ENCODE data around the gene SLC66A2. TPM values are rescaled to one million over a fixed set of nuclear protein-coding genes. Genes with fewer than 3 reads are reported as not detected.

Gene SLC66A2
- total RNA-seq, 2 experiments from 2014 or later, result 26.0 to 26.8 TPM

DNA sequence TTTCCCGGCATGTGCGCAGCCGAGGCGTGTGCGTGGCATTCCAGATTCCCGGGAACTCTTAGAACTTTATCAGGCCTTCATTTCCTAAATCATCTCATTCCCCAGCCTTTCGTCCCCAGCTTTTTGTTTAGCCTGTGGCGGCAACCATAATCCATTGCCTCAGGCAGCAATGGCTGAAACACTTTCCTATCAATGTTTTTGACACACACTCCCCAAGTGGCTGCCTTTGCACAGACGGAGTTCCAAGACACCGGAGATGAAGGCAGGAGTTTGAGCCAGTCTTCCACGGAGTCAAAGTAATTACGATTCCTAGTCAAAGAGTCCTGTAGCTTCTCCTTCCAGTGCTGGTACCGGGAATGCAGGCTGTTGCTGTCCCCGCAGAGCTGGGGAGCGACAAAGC, 88.9 kb downstream of the SLC66A2 start:
- Mint-ChIP-seq H3K9me3 (peaks cover 3% of the 10 kb centered on the region), H3K36me3 (ENCODE audit: low read depth) (no peaks in the 10 kb centered on the region), H3K4me1 (ENCODE audit: low read depth) (no peaks in the 10 kb centered on the region), H3K27ac (no peak overlapping the region), H3K4me3 (no peak overlapping the region), H3K27me3 (ENCODE audit: low read depth) (no peaks in the 10 kb centered on the region)
- intact Hi-C loops (cut with micrococcal nuclease), result no loop called here
- CTCF ChIA-PET, result interaction anchor here (0.6 to 0.8 kb wide), 2 partner anchors 10 to 52 kb away, joined by 3 read pairs; no protein-coding TSS in a partner anchor
- DNase-seq, result no peak

DNA sequence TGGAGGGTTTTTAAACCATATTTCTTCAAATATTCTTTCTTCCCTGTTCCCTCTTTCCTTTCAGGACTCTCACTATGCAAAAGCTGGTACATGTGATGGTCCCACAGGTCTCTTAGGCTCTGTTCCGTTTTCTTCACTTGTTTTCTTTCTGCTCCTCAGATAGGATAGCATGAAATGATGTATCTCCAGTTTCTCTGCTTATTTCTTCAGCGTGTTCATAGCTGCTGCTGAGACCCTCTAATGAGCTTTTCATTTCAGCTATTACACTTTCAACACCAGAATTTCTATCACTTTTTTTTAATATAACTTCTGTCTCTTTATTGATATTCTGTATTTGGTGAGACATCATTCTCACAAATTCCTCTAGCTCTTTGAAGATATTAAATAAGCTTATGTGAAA, 89.8 kb downstream of the SLC66A2 start:
- CTCF ChIA-PET, result no interaction called here
- Mint-ChIP-seq H3K4me3 (no peak overlapping the region), H3K9me3 (peaks cover 3% of the 10 kb centered on the region), H3K36me3 (ENCODE audit: low read depth) (no peaks in the 10 kb centered on the region), H3K4me1 (ENCODE audit: low read depth) (no peaks in the 10 kb centered on the region), H3K27me3 (ENCODE audit: low read depth) (no peaks in the 10 kb centered on the region), H3K27ac (no peak overlapping the region)
- DNase-seq, result no peak
- intact Hi-C loops (cut with micrococcal nuclease), result no loop called here

DNA sequence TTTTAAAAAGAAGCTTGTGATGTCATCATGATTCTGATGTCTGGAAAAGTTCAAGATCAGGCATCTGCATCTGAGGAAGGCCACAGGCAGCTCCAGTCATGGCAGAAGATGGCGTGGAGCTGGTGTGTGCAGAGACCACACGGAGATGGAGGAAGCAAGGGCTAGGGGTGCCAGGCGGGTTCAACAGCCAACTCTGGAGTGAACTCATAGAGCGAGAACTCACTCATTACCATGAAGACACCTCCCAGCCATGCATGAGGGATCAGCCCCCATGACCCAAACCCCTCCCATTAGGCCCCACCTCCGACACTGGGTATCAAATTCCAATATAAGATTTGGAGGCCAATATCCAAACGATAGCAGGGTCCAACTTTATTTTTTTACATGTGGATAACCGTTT, 92.1 kb downstream of the SLC66A2 start:
- CTCF ChIA-PET, result interaction anchor here (0.6 kb wide), 1 partner anchor 337 kb away, joined by 7 read pairs; no protein-coding TSS in a partner anchor
- intact Hi-C loops (cut with micrococcal nuclease), result no loop called here
- H3K4me3 Mint-ChIP-seq, result no peak overlapping the region
- peaks cover 3% of the 10 kb centered on the region for H3K9me3 Mint-ChIP-seq
- DNase-seq, result no peak
- H3K27me3 Mint-ChIP-seq (ENCODE audit: low read depth), result no peaks in the 10 kb centered on the region
- H3K4me1 Mint-ChIP-seq (ENCODE audit: low read depth), result no peaks in the 10 kb centered on the region
- no peak overlapping the region for H3K27ac Mint-ChIP-seq
- no peaks in the 10 kb centered on the region for H3K36me3 Mint-ChIP-seq (ENCODE audit: low read depth)

DNA sequence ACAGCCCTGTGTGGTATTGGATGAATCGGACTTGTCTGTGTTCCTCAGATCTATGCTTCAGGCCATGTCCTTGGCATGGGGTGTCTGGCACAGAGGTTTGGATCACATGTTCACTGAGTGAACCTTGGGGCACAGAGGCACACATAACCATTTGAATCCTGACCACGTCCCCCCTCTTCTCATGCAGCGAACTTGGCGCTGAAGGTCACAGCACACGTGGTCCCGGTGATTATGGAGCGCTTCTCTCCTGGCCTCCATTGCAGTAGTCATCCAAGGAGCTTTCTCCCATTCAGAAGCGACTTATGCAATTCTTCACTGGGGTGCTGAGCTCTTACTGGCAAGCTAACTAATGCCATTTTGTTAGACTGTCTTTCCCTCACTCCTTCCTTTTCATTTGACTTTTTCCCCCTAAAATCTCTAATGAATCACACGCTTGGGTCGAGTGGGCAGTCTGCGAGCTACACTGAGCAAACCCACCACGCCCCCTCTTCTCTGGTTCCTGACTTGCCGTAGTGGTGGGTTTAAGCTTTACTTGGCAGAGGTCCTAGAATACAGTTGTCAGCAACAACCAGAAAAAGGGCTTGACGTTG, 94.3 kb downstream of the SLC66A2 start:
- Mint-ChIP-seq H3K36me3 (ENCODE audit: low read depth) (no peaks in the 10 kb centered on the region), H3K27me3 (ENCODE audit: low read depth) (no peaks in the 10 kb centered on the region), H3K4me3 (no peak overlapping the region), H3K4me1 (ENCODE audit: low read depth) (no peaks in the 10 kb centered on the region), H3K27ac (no peak overlapping the region), H3K9me3 (peaks cover 3% of the 10 kb centered on the region)
- CTCF ChIA-PET, result no interaction called here
- no peak for DNase-seq
- intact Hi-C loops (cut with micrococcal nuclease), result no loop called here

DNA sequence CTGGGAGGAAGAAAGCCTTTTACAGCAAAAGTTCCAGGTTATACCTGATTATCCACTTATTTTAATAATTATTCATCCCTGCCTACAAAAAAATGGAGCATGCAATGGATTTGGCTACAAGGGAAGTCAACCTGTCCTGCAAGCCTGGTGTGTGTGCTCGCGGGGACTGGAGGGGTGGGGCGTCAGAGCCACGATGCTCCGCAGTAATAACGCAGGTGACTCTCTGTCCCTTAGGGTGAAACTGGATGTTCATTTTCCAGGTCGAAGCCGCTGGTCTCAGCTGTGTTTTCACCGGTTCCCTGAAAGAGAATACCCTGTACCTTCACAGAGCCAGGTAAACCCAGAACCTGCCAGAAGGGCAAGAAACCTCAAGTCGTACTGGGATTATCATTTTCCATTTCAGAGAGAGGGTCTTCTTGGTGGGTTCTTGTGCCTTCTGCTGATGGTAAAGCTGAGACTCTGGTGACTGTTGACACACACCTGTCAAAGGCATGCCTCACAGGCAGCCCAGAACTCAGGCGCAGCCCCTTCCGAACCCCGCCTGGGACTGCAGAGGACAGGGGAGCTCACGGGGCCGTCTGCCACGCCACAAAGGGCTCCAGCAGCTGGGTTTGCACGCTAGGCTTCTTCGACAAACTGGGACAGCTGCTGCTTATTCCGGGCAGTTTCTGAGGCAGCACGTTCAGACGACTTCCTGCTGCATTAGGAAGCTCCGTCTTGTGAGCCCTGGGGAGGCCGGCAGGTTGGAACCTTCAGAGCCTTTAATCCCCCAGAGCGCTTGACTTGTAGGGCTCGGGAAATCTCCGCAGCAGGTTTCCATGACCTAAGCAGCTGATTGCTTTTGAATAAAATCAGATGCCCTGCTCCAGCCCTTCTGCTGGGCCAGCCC, 95.1 kb downstream of the SLC66A2 start:
- H3K9me3 Mint-ChIP-seq, result no peaks in the 10 kb centered on the region
- intact Hi-C loops (cut with micrococcal nuclease), result no loop called here
- H3K4me1 Mint-ChIP-seq (ENCODE audit: low read depth), result no peaks in the 10 kb centered on the region
- no peak overlapping the region for H3K27ac Mint-ChIP-seq
- no peaks in the 10 kb centered on the region for H3K36me3 Mint-ChIP-seq (ENCODE audit: low read depth)
- CTCF ChIA-PET, result interaction anchor here (0.6 to 0.7 kb wide), 2 partner anchors 156 to 316 kb away, joined by 3 read pairs; no protein-coding TSS in a partner anchor
- DNase-seq, result peak; percentile 33
- H3K4me3 Mint-ChIP-seq, result no peak overlapping the region
- H3K27me3 Mint-ChIP-seq (ENCODE audit: low read depth), result no peaks in the 10 kb centered on the region

DNA sequence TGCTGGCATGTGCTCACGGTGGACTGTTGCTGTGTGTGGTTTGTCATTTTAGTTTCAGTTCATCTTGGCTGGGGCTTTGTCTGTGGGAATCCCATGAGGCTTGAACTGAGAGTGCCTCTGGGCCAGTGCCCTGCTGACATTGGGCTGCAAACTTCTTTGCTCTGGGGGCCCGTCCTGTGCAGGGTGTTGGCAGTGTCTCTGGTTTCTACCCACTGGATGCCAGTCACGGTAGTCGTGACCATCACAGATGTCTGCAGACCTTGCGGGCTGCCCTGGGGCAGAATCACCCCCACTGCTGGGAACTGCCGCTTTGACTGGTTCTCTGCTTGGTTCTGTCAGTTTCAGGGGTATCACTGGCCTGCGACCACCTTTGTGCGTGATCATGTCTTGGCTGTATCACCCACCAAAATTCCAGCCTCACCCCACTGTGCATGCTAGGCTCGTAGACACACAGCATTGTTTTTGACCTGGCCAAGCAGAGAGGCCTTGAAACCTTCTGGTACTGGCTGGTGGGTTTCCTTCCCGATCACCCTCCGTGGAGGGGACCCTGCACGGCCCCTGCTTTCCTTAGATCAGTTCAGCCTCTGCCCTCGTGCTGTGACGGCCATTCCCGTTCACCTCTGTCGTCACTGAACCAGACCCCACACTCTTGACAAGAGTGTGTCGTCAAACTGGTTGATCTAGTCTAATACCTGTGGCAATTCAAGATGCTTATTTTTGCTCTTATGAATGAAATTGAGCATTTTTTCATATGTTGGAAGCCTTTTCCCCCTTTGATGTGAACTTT, 96.1 kb downstream of the SLC66A2 start:
- CTCF ChIA-PET, result interaction anchor here (0.7 kb wide), 1 partner anchor 157 kb away, joined by 3 read pairs; no protein-coding TSS in a partner anchor
- no peak for DNase-seq
- Mint-ChIP-seq H3K9me3 (no peaks in the 10 kb centered on the region), H3K27me3 (ENCODE audit: low read depth) (no peaks in the 10 kb centered on the region), H3K4me3 (no peak overlapping the region), H3K36me3 (ENCODE audit: low read depth) (no peaks in the 10 kb centered on the region), H3K27ac (no peak overlapping the region), H3K4me1 (ENCODE audit: low read depth) (no peaks in the 10 kb centered on the region)
- intact Hi-C loops (cut with micrococcal nuclease), result no loop called here

DNA sequence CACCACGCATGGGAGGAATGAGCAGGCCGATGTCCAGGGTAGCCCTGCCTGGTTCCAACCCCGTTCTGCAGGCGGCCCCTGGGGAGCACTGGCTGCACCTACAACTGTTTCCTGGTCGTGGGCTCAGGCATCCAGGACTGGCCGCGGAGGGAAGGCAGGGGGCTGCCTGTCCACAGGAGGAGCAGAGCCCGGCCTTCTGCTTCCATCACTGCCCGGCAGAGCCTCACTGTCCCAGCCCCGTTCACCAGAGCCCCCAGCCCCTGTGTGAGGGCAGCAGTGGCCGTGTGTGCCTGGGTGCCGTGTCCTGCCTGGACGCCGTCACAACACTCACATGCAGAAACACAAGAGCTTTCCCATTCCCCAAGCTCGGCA, 97.5 kb downstream of the SLC66A2 start:
- no peaks in the 10 kb centered on the region for H3K36me3 Mint-ChIP-seq (ENCODE audit: low read depth)
- intact Hi-C loops (cut with micrococcal nuclease), result no loop called here

DNA sequence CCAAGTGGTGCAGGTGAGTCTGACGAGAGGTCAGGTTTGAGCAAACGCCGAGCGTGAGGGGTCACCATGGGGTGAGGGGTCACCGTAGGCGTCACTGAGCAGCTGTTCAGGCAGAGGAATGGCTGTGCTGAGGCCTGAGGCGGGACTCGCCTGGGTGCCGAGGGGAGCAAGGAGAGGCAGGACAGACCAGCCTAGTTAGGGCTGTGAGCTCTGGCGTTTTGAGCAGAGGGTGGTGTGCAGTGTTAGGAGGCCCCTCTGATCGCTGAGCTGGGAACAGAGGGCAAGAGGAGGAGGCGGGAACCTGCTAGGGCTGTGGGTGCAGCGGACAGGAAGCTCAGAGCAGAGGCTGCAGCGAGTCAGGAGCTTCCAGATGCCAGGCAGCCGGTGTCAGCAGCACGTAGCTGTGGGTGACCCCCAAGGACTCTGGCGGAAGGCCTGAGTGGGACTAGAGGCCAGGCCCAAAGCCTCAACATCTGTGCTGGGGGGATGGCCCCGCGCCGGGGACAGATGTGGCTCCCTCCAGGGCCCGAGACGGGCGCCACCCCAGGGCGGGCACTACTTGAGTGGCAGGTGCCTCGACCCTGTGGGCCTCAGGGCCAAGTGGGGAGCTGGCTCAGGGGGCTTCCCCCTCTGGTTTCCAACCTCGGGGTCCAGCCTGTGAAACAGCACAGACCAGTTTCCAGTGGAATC, 98.0 kb downstream of the SLC66A2 start:
- Mint-ChIP-seq H3K9me3 (no peaks in the 10 kb centered on the region), H3K4me1 (ENCODE audit: low read depth) (no peaks in the 10 kb centered on the region), H3K4me3 (no peak overlapping the region), H3K27ac (no peak overlapping the region), H3K36me3 (ENCODE audit: low read depth) (no peaks in the 10 kb centered on the region), H3K27me3 (ENCODE audit: low read depth) (no peaks in the 10 kb centered on the region)
- CTCF ChIA-PET, result no interaction called here
- no peak for DNase-seq
- intact Hi-C loops (cut with micrococcal nuclease), result no loop called here

More for the DNA sequence above, 97.5 kb downstream of the SLC66A2 start:
- H3K9me3 Mint-ChIP-seq, result no peaks in the 10 kb centered on the region
- H3K4me3 Mint-ChIP-seq, result no peak overlapping the region
- H3K27me3 Mint-ChIP-seq (ENCODE audit: low read depth), result no peaks in the 10 kb centered on the region
- CTCF ChIA-PET, result no interaction called here
- no peak overlapping the region for H3K27ac Mint-ChIP-seq
- H3K4me1 Mint-ChIP-seq (ENCODE audit: low read depth), result no peaks in the 10 kb centered on the region
- no peak for DNase-seq

DNA sequence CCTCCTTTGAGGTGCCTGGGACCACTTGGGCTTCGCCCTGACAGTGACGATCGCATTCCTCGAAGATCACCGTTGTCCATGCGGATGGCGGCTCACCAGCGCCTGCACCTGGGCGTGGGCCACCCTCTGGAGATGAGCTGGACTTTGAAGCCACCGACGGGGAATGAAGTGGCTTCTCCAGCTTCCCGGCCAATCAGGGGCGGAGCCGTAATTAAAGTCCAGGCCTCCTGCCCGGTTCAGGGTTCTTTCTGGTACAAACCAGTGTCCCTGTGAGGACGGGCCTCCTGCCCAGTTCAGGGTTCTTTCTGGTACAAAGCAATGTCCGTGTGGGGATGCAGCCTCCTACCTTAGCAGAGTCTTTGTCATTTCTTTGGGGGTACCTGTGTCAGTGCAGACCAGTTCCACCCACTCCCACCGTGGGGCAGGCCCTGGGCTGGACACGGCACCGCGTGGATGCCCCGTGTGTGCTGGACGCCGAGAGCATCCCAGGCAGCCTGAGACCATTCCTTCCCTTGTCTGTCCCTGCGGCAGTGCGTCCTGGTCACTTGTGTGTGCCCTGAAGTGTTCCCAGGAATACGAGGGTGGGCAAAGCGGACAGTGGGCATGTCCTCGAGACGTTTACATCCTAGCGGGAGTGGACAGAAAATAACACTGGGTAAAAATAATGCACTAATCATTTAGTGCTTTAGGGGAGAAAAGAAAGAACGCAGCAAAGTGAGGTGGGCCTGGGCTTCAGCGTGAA, 98.7 kb downstream of the SLC66A2 start:
- intact Hi-C loops (cut with micrococcal nuclease), result no loop called here
- H3K27ac Mint-ChIP-seq, result no peak overlapping the region
- no peak for DNase-seq
- CTCF ChIA-PET, result no interaction called here
- H3K27me3 Mint-ChIP-seq (ENCODE audit: low read depth), result no peaks in the 10 kb centered on the region
- no peaks in the 10 kb centered on the region for H3K36me3 Mint-ChIP-seq (ENCODE audit: low read depth)
- no peaks in the 10 kb centered on the region for H3K4me1 Mint-ChIP-seq (ENCODE audit: low read depth)
- H3K9me3 Mint-ChIP-seq, result no peaks in the 10 kb centered on the region
- H3K4me3 Mint-ChIP-seq, result no peak overlapping the region

Measured in activated naive CD4-positive, alpha-beta T cell treated with anti-CD3 and anti-CD28 coated beads for 36 hours (primary cell).